Skeletal muscle satellite cell (primary cell): Measurements from ENCODE around the gene PPFIA3.

ENCODE experiments used
- H3K27me3 ChIP-seq: 2 replicates; pipeline ENCODE4 v1.7.0; 2013; ENCODE audit warnings: low read length; ENCODE audit not compliant: control insufficient read depth, insufficient read depth
- H3K36me3 ChIP-seq: 2 replicates; pipeline ENCODE4 v1.7.0; 2013; ENCODE audit warnings: mild to moderate bottlenecking, control low read depth, low read length; ENCODE audit not compliant: insufficient read depth
- H3K4me1 ChIP-seq: 2 replicates; pipeline ENCODE4 v1.7.0; 2013; ENCODE audit warnings: low read length; ENCODE audit not compliant: control insufficient read depth, insufficient read depth
- H3K4me2 ChIP-seq: 2 replicates; pipeline ENCODE4 v1.7.0; 2013; ENCODE audit warnings: mild to moderate bottlenecking, low read length
- H3K4me3 ChIP-seq: 2 replicates; pipeline ENCODE4 v1.7.0; 2013; ENCODE audit warnings: low read length
- H3K9ac ChIP-seq: 2 replicates; pipeline ENCODE4 v1.7.0; 2013; ENCODE audit warnings: mild to moderate bottlenecking, low read depth, low read length, moderate library complexity
- H3K9me3 ChIP-seq: replicated peaks from 2 replicates; pipeline ENCODE4 v1.7.0; 2013; ENCODE audit warnings: mild to moderate bottlenecking, control low read depth, low read length

PPFIA3 gene

DNA sequence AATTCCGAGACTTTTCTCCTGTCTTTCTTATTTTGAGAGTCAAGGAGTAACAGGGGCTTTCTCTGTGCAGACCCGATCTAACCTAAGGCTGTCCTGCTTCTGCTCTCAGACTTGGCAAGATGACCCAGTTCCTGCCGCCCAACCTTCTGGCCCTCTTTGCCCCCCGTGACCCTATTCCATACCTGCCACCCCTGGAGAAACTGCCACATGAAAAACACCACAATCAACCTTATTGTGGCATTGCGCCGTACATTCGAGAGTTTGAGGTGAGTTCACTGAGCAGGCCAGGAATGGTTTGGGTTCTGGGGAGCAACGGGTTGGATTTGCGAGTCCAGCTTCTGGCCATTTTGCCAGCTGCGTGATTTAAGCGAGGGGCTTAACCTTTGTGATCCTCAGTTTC, 33.0 kb upstream of the PPFIA3 start:
- Histone ChIP-seq H3K36me3 (peaks cover 38% of the 10 kb centered on the region), H3K4me1 (peaks cover 17% of the 10 kb centered on the region)

DNA sequence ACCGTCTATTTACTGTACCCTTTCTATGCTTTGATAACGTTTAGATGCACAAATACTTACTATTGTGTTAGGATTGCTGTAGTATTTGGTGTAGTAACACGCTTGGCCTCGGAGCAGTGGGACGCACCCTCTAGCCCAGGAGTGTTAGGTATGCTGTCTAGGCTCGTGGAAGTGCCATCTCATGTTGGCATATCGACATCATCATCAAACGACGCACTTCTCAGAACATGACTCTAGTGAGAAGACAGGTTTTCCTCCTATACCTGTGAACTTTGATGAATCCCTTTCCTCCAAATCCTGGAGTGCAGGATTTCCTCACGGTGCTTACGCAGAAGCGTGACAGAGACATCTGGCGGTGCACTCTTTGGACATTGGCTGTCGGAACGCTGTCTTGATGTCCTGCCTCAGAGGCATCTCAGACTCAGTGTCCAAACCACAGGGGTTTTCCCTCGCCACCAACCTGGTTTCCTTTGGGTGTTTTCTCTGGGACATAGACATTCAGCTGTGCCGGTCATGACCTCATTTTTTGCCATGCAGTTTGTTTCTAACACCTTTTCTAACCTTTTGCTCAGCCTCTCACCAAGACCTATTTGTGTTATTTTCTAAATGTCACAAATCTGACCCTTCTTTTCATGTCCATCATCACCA, 27.8 kb upstream of the PPFIA3 start:
- Histone ChIP-seq H3K4me3 (no peak overlapping the region), H3K9me3 (no peaks in the 10 kb centered on the region), H3K4me2 (no peak overlapping the region), H3K9ac (no peak overlapping the region), H3K4me1 (peaks cover 24% of the 10 kb centered on the region), H3K27me3 (no peaks in the 10 kb centered on the region), H3K36me3 (peaks cover 77% of the 10 kb centered on the region)

More for the DNA sequence above, 33.0 kb upstream of the PPFIA3 start:
- H3K27me3 ChIP-seq = peaks cover 3% of the 10 kb centered on the region
- peak overlapping the region; percentile 100 for H3K4me2 ChIP-seq
- no peaks in the 10 kb centered on the region for H3K9me3 ChIP-seq
- H3K4me3 ChIP-seq = peak overlapping the region; percentile 91
- H3K9ac ChIP-seq = peak overlapping the region; percentile 93

DNA sequence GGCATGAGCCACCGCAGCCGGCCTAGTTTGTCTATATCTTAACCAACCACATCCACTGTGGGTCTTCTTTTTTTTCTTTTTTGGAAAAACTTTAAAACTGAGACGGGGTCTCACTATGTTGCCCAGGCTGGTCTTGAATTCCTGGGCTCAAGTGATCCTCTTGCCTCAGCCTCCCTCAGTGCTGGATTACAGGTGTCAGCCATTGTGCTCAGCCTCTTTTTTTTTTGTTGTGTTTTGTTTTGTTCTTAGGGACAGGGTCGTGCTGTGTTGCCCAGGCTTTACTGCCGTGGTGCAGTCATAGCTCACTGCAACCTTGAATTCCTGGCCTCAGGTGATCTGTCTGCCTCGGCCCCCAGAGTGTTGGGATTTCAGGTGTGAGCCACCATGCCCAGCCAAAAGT, 26.7 kb upstream of the PPFIA3 start:
- H3K4me2 ChIP-seq = no peak overlapping the region
- H3K9ac ChIP-seq = no peak overlapping the region
- H3K4me3 ChIP-seq = no peak overlapping the region
- H3K27me3 ChIP-seq = no peaks in the 10 kb centered on the region
- H3K9me3 ChIP-seq = no peaks in the 10 kb centered on the region
- peaks cover 78% of the 10 kb centered on the region for H3K36me3 ChIP-seq
- peaks cover 14% of the 10 kb centered on the region for H3K4me1 ChIP-seq

DNA sequence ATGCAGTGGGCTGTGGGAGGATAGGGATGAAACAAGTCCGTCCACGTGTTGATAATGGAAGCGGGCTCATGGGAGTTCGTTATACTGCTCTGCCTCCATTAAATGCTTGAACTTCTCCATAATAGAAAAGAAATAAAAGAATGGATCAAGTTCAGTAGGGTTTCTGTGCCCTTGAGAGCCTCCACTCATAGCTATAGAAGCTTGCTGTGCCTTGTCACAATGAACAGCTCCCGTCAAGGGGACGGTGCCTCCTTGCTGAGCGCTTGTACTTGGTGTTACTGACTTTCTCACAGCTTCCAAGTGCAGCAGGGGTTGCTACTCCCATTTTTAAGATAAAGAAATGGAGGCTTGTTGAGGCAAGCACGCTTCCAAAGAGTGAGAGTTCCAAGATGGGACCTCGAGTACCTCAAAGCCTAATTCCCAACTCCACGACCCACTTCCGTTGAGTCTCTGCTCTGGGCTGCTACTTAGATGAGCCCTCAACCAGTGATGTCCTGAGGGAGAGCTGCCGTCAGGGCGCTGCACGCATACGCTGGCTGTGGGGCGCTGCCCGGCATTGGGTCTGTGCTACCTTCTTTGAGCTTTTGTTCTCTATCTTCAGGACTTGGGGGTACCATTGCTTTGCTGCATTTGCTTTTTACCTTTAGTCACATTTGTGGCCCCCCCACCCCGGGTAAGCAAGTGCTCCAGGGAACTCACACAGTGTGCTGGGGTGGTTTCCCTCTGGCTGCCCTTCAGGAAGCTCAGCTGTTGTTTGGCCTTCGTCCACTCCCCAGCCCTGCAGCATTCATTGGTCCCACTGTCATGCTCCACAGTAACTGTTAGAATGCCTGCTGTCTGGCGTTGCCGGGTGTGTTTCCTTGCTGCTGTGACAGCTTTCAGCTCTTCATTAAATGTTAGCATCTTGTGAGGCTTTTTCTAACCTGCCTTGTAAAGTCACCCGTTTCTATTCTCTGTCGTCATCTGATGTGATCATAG, 24.6 kb upstream of the PPFIA3 start:
- Histone ChIP-seq H3K36me3 (peaks cover 85% of the 10 kb centered on the region), H3K27me3 (no peaks in the 10 kb centered on the region), H3K4me1 (peaks cover 14% of the 10 kb centered on the region), H3K9ac (no peak overlapping the region), H3K4me2 (no peak overlapping the region), H3K4me3 (no peak overlapping the region), H3K9me3 (no peaks in the 10 kb centered on the region)

DNA sequence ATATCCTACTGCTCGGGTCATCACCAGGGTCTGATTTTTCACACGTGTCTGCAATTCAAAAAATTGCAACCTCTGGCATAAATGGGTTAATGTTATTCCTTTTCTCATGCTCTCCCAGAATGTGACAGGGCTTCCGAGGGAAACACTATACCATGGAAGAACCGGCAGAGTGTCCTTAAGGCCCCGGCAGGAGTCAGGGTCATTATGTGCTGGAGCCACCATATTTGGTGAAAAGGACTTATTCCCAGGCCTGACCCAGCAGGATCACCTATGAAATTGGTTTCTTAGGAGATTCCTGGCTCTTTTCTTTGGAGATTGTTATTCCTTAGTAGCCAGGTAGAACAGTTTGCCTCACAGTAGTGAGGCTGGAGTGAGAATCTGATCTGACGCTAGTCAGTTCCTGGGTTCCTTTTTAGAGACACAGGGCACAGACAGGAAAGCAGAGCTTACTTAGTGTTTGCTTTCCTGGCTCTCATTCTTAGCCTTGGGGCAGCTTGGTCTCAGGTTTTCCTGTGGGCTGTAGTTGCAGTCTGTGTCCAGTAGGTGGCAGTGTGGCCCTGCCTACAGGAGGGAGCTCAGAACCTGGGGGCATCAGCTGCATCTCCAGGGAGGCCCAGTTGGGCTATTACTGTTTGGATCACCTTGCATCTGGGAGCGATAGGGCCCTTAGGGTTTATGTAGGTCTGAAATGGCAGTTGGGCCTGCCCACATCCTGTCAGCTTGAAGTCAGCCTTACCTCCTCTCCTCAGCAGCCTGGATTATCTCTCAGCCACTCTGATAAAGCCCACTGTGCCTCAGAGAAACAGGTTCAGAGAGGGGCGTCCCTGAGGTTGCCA, 21.7 kb upstream of the PPFIA3 start:
- H3K4me1 ChIP-seq = peaks cover 14% of the 10 kb centered on the region
- no peak overlapping the region for H3K4me2 ChIP-seq
- H3K9me3 ChIP-seq = no peaks in the 10 kb centered on the region
- H3K36me3 ChIP-seq = peaks cover 81% of the 10 kb centered on the region
- no peak overlapping the region for H3K4me3 ChIP-seq
- no peaks in the 10 kb centered on the region for H3K27me3 ChIP-seq
- H3K9ac ChIP-seq = no peak overlapping the region

DNA sequence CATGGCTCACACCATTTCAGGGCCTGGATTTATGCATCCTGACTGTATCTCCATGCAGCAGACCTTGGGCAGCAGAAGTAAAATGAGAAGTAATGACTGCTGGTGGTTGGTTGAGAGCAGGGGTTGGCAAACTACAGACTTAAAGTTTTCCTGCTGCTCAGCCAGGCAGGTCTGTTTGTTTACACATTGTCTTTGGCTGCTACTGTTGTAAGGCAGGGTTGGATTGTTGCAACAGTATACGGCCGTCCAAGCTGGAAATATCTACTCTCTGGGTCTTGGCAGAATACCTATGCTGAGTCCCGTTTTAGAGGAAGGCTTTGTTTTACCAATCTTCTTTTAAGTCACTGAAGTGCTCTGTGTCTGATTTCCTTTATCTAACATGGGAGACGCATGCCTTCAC, 20.5 kb upstream of the PPFIA3 start:
- Histone ChIP-seq H3K4me3 (no peak overlapping the region), H3K9me3 (no peaks in the 10 kb centered on the region), H3K4me2 (no peak overlapping the region), H3K36me3 (peaks cover 81% of the 10 kb centered on the region), H3K9ac (no peak overlapping the region), H3K4me1 (peaks cover 13% of the 10 kb centered on the region), H3K27me3 (no peaks in the 10 kb centered on the region)

DNA sequence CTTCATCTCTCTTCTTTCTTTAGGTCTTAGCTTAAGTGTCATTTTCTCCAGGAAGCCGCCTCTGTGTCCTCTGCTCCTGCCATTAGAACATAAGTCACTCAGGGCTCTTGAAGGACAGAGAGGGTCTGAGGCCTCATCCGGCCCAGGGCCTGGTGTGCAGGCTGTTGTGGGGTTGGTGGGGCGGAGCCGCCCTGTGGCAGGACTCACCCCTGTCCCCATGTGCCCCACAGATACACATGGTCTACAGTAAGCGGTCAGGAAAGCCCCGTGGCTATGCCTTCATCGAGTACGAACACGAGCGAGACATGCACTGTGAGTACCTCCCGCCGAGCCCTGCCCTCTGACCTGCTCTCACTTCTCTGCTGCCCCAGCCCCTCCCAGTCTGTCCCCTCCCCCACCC, 18.2 kb upstream of the PPFIA3 start:
- no peak overlapping the region for H3K4me2 ChIP-seq
- H3K27me3 ChIP-seq = no peaks in the 10 kb centered on the region
- no peaks in the 10 kb centered on the region for H3K9me3 ChIP-seq
- H3K4me3 ChIP-seq = no peak overlapping the region
- H3K36me3 ChIP-seq = peaks cover 80% of the 10 kb centered on the region
- no peak overlapping the region for H3K9ac ChIP-seq
- H3K4me1 ChIP-seq = no peaks in the 10 kb centered on the region

DNA sequence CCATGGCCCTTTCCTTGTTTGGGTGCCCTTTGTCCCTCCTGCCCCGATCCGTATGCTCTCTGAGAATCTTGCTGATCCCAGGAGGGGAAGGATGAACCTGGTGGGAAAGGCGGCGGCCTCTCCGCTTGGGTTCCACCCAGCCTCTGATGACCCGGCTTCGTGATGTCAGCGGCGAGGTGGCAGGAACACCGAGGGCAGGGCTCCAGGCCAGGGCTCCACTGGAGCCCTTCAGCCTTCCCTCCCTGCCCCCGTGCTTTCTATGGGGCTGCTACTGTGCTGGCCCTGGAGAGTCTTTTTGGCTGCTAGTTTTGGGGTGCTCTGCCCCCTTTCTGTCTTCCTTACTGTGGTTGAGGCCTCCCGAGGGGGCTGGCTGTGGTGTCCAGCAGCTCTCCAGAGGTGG, 17.0 kb upstream of the PPFIA3 start:
- Histone ChIP-seq H3K36me3 (peaks cover 83% of the 10 kb centered on the region), H3K27me3 (no peaks in the 10 kb centered on the region), H3K9ac (no peak overlapping the region)

DNA sequence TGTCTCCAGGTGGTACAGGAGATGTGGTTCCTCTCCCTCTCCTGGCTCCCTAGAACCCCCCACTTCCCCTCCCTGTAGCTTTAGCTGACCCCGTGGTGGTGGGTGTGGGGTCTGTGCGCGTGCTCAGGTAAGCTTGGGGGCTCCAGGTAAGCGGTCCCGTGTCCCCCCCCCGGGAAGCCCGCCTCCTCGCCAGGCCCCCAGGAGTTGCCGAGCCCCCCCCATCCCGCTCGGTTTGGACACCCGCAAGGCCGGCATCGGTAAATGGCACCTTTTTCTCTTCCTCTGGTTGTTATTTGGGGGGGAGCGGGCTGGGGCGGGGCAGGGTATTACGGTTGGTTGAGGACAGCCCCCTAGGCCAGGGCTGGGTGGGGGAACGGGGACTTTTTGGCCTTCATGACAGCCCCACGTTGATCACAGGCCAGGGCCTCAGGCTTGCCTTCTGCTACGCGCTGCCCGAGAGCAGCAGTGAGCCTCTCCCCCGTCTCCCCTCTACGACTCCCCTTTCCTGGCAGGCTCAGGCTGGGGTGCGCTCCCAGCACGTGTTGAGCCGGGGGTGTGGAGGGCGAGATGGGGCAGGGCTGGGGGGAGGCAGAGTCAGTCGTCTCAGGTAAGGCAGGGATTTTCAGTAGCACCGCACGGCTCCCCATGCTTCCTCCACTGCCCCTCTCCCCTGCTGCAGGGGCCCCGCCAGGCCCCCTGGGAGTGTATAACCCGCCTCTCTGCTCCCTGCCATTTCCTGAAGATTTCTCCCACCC, 15.8 kb upstream of the PPFIA3 start:
- Histone ChIP-seq H3K4me1 (no peaks in the 10 kb centered on the region), H3K4me3 (no peak overlapping the region), H3K4me2 (no peak overlapping the region), H3K9me3 (no peaks in the 10 kb centered on the region), H3K27me3 (no peaks in the 10 kb centered on the region), H3K9ac (no peak overlapping the region), H3K36me3 (peaks cover 84% of the 10 kb centered on the region)

More for the DNA sequence above, 17.0 kb upstream of the PPFIA3 start:
- Histone ChIP-seq H3K4me1 (no peaks in the 10 kb centered on the region), H3K9me3 (no peaks in the 10 kb centered on the region), H3K4me3 (no peak overlapping the region), H3K4me2 (no peak overlapping the region)

DNA sequence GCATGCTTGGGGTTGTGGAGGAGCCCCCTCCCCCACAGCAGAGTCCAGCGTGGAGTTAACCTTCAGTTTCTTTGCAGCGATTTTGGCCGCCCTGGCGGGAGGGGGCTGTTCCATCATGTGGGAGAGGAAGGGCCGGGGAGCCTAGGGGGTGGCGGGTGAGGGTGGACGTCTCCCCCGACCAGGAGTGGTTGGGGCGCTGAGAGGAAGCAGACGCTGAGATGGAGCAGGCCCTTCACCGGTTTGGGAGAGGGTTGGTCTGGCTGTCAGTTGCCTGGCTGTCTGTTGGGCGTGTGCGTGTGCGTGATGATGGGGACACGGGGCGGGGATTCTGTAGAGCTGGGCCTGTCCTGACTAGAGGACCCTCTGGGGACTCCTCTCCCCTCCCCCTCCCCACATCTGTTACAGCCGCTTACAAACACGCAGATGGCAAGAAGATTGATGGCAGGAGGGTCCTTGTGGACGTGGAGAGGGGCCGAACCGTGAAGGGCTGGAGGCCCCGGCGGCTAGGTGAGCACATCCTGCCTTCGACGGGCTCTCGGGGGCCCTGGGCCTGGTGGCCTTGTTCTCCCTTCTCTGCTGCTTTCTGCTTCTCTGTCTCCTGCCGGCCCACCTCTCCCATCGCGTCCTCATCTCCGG, 15.0 kb upstream of the PPFIA3 start:
- H3K36me3 ChIP-seq = peaks cover 85% of the 10 kb centered on the region
- no peak overlapping the region for H3K4me3 ChIP-seq
- H3K9ac ChIP-seq = no peak overlapping the region
- no peaks in the 10 kb centered on the region for H3K9me3 ChIP-seq
- no peaks in the 10 kb centered on the region for H3K4me1 ChIP-seq
- no peaks in the 10 kb centered on the region for H3K27me3 ChIP-seq
- H3K4me2 ChIP-seq = no peak overlapping the region
